Measurements from ENCODE around the gene STK31.
A peak's percentile ranks its signal among the peaks of the same experiment; 100 is the strongest.
"Not testable (repeated sequence)": the region's sequence is repeated elsewhere in the genome, so short reads cannot be mapped to it uniquely, and the experiment has no call there.

Gene STK31

DNA sequence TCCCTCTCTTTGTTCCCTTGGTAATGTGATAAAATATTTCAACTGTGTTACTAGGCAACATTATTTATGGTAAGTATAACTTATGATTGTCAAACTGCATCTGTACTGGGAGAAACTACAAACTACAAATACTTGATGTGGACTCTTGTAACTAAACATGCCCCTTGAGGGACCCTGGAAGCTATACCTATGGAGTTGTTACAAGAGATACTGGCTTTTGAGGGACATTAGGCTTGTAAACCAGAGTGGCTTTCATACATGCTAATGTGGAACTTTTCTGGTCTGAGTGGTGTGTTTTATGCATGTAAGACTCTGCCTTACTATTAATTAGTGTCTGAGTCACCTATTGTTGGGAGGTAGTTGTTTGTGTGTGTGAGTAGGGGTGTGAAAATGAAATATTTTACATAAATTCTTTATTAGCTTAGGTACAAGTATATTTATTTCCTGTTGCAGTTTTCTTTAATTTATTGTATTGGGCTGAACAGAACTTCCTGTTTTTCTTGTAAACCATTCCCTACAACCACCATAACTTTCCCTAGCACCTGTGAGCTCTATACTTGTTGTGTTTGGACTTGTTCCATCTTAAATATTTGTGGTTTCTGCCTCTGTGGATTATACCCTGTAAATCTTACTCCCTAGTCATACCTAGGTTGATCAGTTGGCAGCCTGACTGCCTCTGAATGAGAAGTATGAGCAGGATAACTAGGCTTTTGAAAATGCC is 49.8 kb downstream of the STK31 start:
- H3K27ac ChIP-seq = no peak overlapping the region
- ChIA-PET CTCF (interaction anchor here (0.6 kb wide), 1 partner anchor 33 kb away, joined by 4 read pairs; no protein-coding TSS in a partner anchor), POLR2A (ENCODE audit: low non-redundant PET) (no interaction called here)
- DNase-seq (ENCODE audit: low spot score) = peak; percentile 85
- TF ChIP-seq, protein P1, sequence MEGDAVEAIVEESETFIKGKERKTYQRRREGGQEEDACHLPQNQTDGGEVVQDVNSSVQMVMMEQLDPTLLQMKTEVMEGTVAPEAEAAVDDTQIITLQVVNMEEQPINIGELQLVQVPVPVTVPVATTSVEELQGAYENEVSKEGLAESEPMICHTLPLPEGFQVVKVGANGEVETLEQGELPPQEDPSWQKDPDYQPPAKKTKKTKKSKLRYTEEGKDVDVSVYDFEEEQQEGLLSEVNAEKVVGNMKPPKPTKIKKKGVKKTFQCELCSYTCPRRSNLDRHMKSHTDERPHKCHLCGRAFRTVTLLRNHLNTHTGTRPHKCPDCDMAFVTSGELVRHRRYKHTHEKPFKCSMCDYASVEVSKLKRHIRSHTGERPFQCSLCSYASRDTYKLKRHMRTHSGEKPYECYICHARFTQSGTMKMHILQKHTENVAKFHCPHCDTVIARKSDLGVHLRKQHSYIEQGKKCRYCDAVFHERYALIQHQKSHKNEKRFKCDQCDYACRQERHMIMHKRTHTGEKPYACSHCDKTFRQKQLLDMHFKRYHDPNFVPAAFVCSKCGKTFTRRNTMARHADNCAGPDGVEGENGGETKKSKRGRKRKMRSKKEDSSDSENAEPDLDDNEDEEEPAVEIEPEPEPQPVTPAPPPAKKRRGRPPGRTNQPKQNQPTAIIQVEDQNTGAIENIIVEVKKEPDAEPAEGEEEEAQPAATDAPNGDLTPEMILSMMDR (conservative IDR thresholded peaks at IDR 0.05; ENCODE audit: low read depth) = no peak

DNA sequence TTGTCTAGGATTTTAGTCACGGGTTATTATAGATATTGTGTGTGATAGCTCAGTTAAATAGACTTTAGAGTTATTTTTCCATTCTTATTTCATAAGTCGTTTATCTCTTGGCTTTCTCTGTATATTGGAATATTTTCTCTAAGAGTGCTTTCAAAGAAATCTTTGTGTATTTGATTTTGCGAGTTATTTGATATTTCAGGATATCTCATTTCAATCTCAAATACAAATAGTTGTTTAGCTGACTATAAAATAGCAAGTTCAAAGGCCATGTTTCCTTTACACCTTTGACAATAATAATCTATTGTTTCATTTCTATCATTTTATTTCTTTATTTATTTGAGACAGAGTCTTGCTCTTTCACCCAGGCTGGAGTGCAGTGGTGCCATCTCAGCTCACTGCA is 55.9 kb downstream of the STK31 start:
- DNase-seq (ENCODE audit: low spot score) = no peak
- TF ChIP-seq, protein P1 (conservative IDR thresholded peaks at IDR 0.05; ENCODE audit: low read depth) = no peak
- H3K27ac ChIP-seq = no peak overlapping the region
- POLR2A ChIA-PET (ENCODE audit: low non-redundant PET) = no interaction called here
- CTCF ChIA-PET = interaction anchor here (0.6 kb wide), 1 partner anchor 290 kb away, joined by 7 read pairs; no protein-coding TSS in a partner anchor

DNA sequence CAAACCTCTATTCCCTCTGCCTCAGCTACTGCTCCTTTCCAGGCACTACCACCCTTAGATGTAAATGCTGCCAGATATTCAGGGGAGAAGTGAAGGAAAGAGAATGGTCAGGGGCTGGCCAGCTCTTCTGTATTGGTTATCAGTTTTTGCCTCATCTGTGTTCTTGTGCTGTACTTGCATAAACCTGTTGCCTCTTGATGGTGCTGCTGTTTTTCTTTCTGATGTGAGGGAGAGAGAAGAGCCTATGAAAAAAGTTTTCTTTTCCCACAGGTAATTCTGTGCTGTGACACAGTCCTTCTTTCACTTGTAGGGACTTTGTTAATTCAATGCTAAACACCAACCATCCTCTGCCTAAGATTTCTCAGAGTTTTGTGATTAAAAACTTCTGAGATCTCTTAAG is 57.5 kb downstream of the STK31 start:
- TF ChIP-seq, protein P1 (conservative IDR thresholded peaks at IDR 0.05; ENCODE audit: low read depth) = no peak
- no peak for DNase-seq (ENCODE audit: low spot score)
- H3K27ac ChIP-seq = no peak overlapping the region
- CTCF ChIA-PET = interaction anchor here (0.6 kb wide), 1 partner anchor 71 kb away, joined by 4 read pairs; no protein-coding TSS in a partner anchor
- POLR2A ChIA-PET (ENCODE audit: low non-redundant PET) = no interaction called here

DNA sequence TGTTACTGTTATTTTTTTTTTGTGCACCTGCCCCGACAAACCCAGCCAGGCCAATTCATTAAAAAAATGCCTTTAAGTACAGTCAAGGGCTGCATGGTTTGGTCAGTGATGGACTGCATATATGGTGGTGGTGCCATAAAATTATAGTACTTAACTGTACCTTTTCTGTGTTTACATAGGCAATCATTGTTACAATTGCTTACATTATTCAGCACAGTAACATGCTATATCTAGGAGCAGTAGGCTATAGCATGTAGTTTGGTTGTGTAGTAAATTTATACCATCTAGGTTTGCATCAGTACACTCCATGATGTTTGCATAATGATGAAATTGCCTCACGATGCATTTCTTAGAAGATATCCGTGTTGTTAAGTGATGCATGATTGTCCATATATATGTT is 58.0 kb downstream of the STK31 start:
- TF ChIP-seq, protein P1 (conservative IDR thresholded peaks at IDR 0.05; ENCODE audit: low read depth) = no peak
- no peak for DNase-seq (ENCODE audit: low spot score)
- POLR2A ChIA-PET (ENCODE audit: low non-redundant PET) = no interaction called here
- H3K27ac ChIP-seq = no peak overlapping the region
- CTCF ChIA-PET = interaction anchor here (0.6 kb wide), 1 partner anchor 70 kb away, joined by 4 read pairs; no protein-coding TSS in a partner anchor

DNA sequence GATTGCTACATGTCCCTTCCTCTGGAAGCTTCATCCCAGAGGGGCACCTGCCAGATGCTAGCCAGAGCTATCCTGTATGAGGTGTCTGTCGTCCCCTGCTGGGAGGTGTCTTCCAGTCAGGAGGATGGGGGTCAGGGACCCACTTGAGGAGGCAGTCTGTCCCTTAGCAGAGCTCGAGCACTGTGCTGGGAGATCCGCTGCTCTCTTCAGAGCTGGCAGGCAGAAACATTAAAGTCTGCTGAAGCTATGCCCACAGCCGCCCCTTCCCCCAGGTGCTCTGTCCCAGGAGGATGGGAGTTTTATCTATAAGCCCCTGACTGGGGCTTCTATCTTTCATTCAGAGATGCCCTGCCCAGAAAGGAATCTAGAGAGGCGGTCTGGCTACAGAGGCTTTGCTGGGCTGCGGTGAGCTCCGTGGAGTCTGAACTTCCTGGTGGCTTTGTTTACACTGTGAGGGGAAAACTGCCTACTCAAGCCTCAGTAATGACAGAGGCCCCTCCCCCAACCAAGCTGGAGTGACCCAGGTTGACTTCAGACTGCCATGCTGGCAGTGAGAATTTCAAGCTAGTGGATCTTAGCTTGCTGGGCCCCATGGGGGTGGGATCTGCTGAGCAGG is 69.3 kb downstream of the STK31 start:
- CTCF ChIA-PET; DNase-seq (ENCODE audit: low spot score); H3K27ac ChIP-seq; POLR2A ChIA-PET (ENCODE audit: low non-redundant PET): not testable (repeated sequence)

DNA sequence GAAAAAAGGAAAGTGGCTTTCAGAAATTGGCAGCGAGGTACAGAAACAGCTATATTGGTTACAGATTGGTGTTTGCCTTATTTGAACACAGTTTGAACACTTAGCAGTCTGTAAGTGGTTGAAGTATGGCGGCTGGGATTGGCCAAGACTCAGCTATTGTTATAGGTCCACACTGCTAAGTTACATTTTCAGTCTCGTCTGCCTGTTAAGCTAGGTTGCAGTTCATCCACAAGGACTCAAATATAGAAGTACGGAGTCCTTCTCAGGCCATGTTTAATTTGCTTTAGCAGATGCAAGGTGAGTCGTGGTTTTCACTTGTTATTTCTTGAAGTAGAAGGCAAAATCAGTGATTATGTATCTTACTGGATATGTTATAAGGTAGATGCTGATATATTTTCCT is 73.1 kb downstream of the STK31 start:
- DNase-seq (ENCODE audit: low spot score) = no peak
- ChIA-PET POLR2A (ENCODE audit: low non-redundant PET) (no interaction called here), CTCF (interaction anchor here (0.6 kb wide), 1 partner anchor 111 kb away, joined by 6 read pairs; no protein-coding TSS in a partner anchor)
- TF ChIP-seq, protein P1 (conservative IDR thresholded peaks at IDR 0.05; ENCODE audit: low read depth) = no peak
- no peak overlapping the region for H3K27ac ChIP-seq

DNA sequence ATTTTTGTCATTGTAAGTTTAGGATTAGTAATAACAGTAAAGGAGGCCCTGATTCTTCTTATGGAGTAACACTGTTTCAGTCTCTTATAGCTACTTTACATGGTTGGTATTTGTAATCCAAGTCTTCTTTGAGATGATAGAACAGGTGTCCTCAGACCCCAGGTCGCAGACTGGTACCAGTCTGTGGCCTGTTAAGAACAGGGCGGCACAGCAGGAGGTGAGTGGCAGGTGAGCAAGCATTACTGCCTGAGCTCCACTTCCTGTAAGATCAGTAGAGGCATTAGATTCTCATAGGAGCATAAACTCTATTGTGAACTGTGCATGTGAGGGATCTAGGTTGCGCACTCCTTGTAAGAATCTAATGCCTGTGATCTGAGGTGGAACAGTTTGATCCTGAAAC is 77.3 kb downstream of the STK31 start:
- TF ChIP-seq, protein P1 (conservative IDR thresholded peaks at IDR 0.05; ENCODE audit: low read depth) = no peak
- CTCF ChIA-PET = no interaction called here
- DNase-seq (ENCODE audit: low spot score) = no peak
- no peak overlapping the region for H3K27ac ChIP-seq
- POLR2A ChIA-PET (ENCODE audit: low non-redundant PET) = no interaction called here

Measured in RWPE1 (cell line).